HEK293 (cell line): ENCODE measurements around the gene OMD.
"Not testable (repeated sequence)": the region's sequence is repeated elsewhere in the genome, so short reads cannot be mapped to it uniquely, and the experiment has no call there.

ENCODE experiments used
- CTCF ChIA-PET: fragments of 350-600 bp; formaldehyde crosslinking; extraction: SDS; loops from one replicate; lab custom pipeline; 2021; ENCODE audit warnings: antibody characterized with exemption; lab: Yijun Ruan, JAX
- POLR2A ChIA-PET: fragments of 300-600 bp; formaldehyde crosslinking; extraction: SDS; loops from one replicate; lab custom pipeline; 2020; ENCODE audit warnings: antibody characterized with exemption, inconsistent platforms; lab: Yijun Ruan, JAX
- H3K27ac ChIP-seq: fragments of 200-500 bp; sonication (Bioruptor generic); 2 replicates; pipeline ENCODE4 v1.5.1; 2014; ENCODE audit warnings: low read depth, low read length, control low read depth, inconsistent platforms; ENCODE audit errors: extremely low read depth
- H3K36me3 ChIP-seq, 2 experiments: fragments of 200-500 bp in 1 of 2; sonication (Bioruptor generic) in 1 of 2; 1 replicate in 1 of 2; 2 replicates in 1 of 2; pipeline ENCODE4 v1.5.1; 2014 to 2017; ENCODE audit warnings: inconsistent platforms in 2 of 2, low read length in 2 of 2; ENCODE audit not compliant: control insufficient read depth in 2 of 2, insufficient read depth in 1 of 2
- H3K4me1 ChIP-seq: fragments of 200-500 bp; sonication (Bioruptor generic); 2 replicates; pipeline ENCODE4 v1.5.1; 2014; ENCODE audit warnings: mild to moderate bottlenecking, low read length, inconsistent platforms; ENCODE audit not compliant: control insufficient read depth, insufficient read depth
- H3K4me3 ChIP-seq: 2 replicates; pipeline ENCODE4 v1.5.1; 2011; ENCODE audit warnings: low read depth, mild to moderate bottlenecking, control low read depth, low read length, moderate library complexity
- H3K9me3 ChIP-seq: fragments of 200-500 bp; sonication (Bioruptor generic); 2 replicates; pipeline ENCODE4 v1.5.1; 2014; ENCODE audit warnings: low read depth, low read length, inconsistent platforms; ENCODE audit not compliant: control insufficient read depth, insufficient read depth
- ATF2 ChIP-seq: fragments of 450-650 bp; formaldehyde crosslinking; IDR thresholded peaks from 2 replicates; pipeline ENCODE4 v1.5.1; 2016; ENCODE audit warnings: missing biosample characterization, missing genetic modification characterization, low read depth
- GLIS2 ChIP-seq: fragments of 450-650 bp; formaldehyde crosslinking; IDR thresholded peaks from 2 replicates; pipeline ENCODE4 v1.5.1; 2016; ENCODE audit warnings: missing biosample characterization, missing genetic modification characterization
- HOXA7 ChIP-seq: sonication (generic); formaldehyde crosslinking; IDR thresholded peaks from 2 replicates; pipeline ENCODE4 v1.8.1; 2022; ENCODE audit warnings: missing genetic modification reagents, borderline replicate concordance
- HOXC10 ChIP-seq: sonication (generic); formaldehyde crosslinking; IDR thresholded peaks from 2 replicates; pipeline ENCODE4 v1.8.1; 2023; ENCODE audit warnings: mild to moderate bottlenecking, missing genetic modification reagents
- PRDM10 ChIP-seq: fragments of 450-650 bp; formaldehyde crosslinking; IDR thresholded peaks from 2 replicates; pipeline ENCODE4 v1.5.1; 2016; ENCODE audit warnings: missing biosample characterization, missing genetic modification characterization
- PRDM6 ChIP-seq: fragments of 450-650 bp; formaldehyde crosslinking; IDR thresholded peaks from 2 replicates; pipeline ENCODE4 v1.5.1; 2017; ENCODE audit warnings: missing biosample characterization, missing genetic modification characterization
- SETDB1 ChIP-seq: IDR thresholded peaks from one replicate; pipeline ENCODE4 v1.6.1; 2017; ENCODE audit warnings: mild to moderate bottlenecking, low read length, moderate library complexity, mixed read lengths; ENCODE audit not compliant: insufficient read length
- ZBTB6 ChIP-seq: fragments of 450-650 bp; formaldehyde crosslinking; IDR thresholded peaks from 2 replicates; pipeline ENCODE4 v1.5.1; 2017; ENCODE audit warnings: missing biosample characterization, missing genetic modification characterization
- ZNF10 ChIP-seq: fragments of 450-650 bp; formaldehyde crosslinking; IDR thresholded peaks from 2 replicates; pipeline ENCODE4 v1.5.1; 2017; ENCODE audit warnings: missing biosample characterization, missing genetic modification characterization
- ZNF155 ChIP-seq: fragments of 450-650 bp; formaldehyde crosslinking; IDR thresholded peaks from 2 replicates; pipeline ENCODE4 v1.5.1; 2016; ENCODE audit warnings: missing biosample characterization, missing genetic modification characterization
- ZNF19 ChIP-seq: fragments of 450-650 bp; formaldehyde crosslinking; IDR thresholded peaks from 2 replicates; pipeline ENCODE4; 2016; ENCODE audit warnings: missing biosample characterization, missing genetic modification characterization, low read depth
- ZNF202 ChIP-seq: fragments of 450-650 bp; formaldehyde crosslinking; IDR thresholded peaks from 2 replicates; pipeline ENCODE4 v1.5.1; 2016; ENCODE audit warnings: missing biosample characterization, missing genetic modification characterization, borderline replicate concordance
- ZNF555 ChIP-seq: fragments of 450-650 bp; formaldehyde crosslinking; conservative IDR thresholded peaks from 2 replicates; pipeline ENCODE4 v1.5.1; 2017; ENCODE audit warnings: missing biosample characterization, mild to moderate bottlenecking, missing genetic modification characterization, inconsistent platforms
- ZNF561 ChIP-seq: fragments of 450-650 bp; IDR thresholded peaks from 2 replicates; pipeline ENCODE4 v1.5.1; 2018; ENCODE audit warnings: missing biosample characterization, missing genetic modification characterization, borderline replicate concordance
- ZNF596 ChIP-seq: fragments of 450-650 bp; IDR thresholded peaks from 2 replicates; pipeline ENCODE4 v1.5.0; 2018; ENCODE audit warnings: missing biosample characterization, mild to moderate bottlenecking, missing genetic modification characterization, moderate library complexity
- ZNF624 ChIP-seq: fragments of 450-650 bp; formaldehyde crosslinking; IDR thresholded peaks from 2 replicates; pipeline ENCODE4 v1.5.1; 2017; ENCODE audit warnings: missing biosample characterization, missing genetic modification characterization
- ZNF639 ChIP-seq: fragments of 450-650 bp; formaldehyde crosslinking; IDR thresholded peaks from 2 replicates; pipeline ENCODE4 v1.5.1; 2016; ENCODE audit warnings: missing biosample characterization, missing genetic modification characterization
- ZNF704 ChIP-seq: fragments of 450-650 bp; formaldehyde crosslinking; IDR thresholded peaks from 2 replicates; pipeline ENCODE4 v1.5.1; 2016; ENCODE audit warnings: missing biosample characterization, missing genetic modification characterization
- ZNF791 ChIP-seq: fragments of 450-650 bp; formaldehyde crosslinking; IDR thresholded peaks from 2 replicates; pipeline ENCODE4 v1.5.1; 2016; ENCODE audit warnings: missing biosample characterization, missing genetic modification characterization
- ZSCAN23 ChIP-seq: fragments of 450-650 bp; formaldehyde crosslinking; IDR thresholded peaks from 2 replicates; pipeline ENCODE4 v1.5.1; 2016; ENCODE audit warnings: missing biosample characterization, missing genetic modification characterization

The OMD gene

GRCh38 chr9:92411157-92411556, 13.1 kb downstream of the OMD start:
- H3K36me3 ChIP-seq, H3K4me3 ChIP-seq, H3K4me1 ChIP-seq, POLR2A ChIA-PET, H3K9me3 ChIP-seq, H3K27ac ChIP-seq: not testable (repeated sequence)
- CTCF ChIA-PET = interaction anchor here (0.7 kb wide), 1 partner anchor 272 kb away, joined by 3 read pairs; no protein-coding TSS in a partner anchor
- TF ChIP-seq SETDB1 (peak; percentile 49), ATF2 (tag by site-specific recombination) (0 out of 2 replicates have a peak, but pooled peaks have one; percentile 21)

GRCh38 chr9:92408747-92409478, 15.4 kb downstream of the OMD start:
- ChIA-PET POLR2A (no interaction called here), CTCF (interaction anchor here (0.6 kb wide), 2 partner anchors 33 to 298 kb away, joined by 3 read pairs; no protein-coding TSS in a partner anchor)
- Histone ChIP-seq H3K9me3 (no peaks in the 10 kb centered on the region), H3K27ac (no peak overlapping the region), H3K4me3 (no peak overlapping the region), H3K36me3 (no peaks in the 10 kb centered on the region), H3K4me1 (peaks cover 9% of the 10 kb centered on the region; the same call in 1 of the 2 replicates)
- no peak for TF ChIP-seq ZNF561 (tag by site-specific recombination)
- peak; percentile 63 for TF ChIP-seq PRDM6 (tag by site-specific recombination)

GRCh38 chr9:92407818-92408217, 16.5 kb downstream of the OMD start:
- no peaks in the 10 kb centered on the region for H3K36me3 ChIP-seq
- no peak overlapping the region for H3K4me3 ChIP-seq
- CTCF ChIA-PET = no interaction called here
- H3K4me1 ChIP-seq = peaks cover 9% of the 10 kb centered on the region; the same call in 1 of the 2 replicates
- H3K9me3 ChIP-seq = no peaks in the 10 kb centered on the region
- POLR2A ChIA-PET = no interaction called here
- no peak overlapping the region for H3K27ac ChIP-seq
- TF ChIP-seq GLIS2 (tag by site-specific recombination) (no peak), HOXC10 (CRISPR knock-in tag) (no peak), HOXA7 (CRISPR knock-in tag) (no peak), ZNF10 (tag by site-specific recombination) (no peak), ZNF155 (tag by site-specific recombination) (no peak), ZNF624 (tag by site-specific recombination) (no peak), PRDM10 (no peak), ZNF704 (tag by site-specific recombination) (no peak), ZSCAN23 (tag by site-specific recombination) (no peak), ZNF19 (tag by site-specific recombination) (no peak), ZNF202 (tag by site-specific recombination) (no peak), ZNF639 (tag by site-specific recombination) (no peak), ZBTB6 (tag by site-specific recombination) (no peak), ZNF791 (tag by site-specific recombination) (no peak), ZNF596 (tag by site-specific recombination) (no peak), ZNF555 (tag by site-specific recombination) (no peak)
